Transverse colon (tissue), 4 donors: ENCODE results near the gene GSK3A. TPM values are rescaled to one million over a fixed set of nuclear protein-coding genes. Genes with fewer than 3 reads are reported as not detected.

Experiments used
- DNase-seq: peaks from one replicate; pipeline ENCODE4 v3.0.0-alpha.2; 2019
- H3K27ac ChIP-seq, 4 donors: fragments of 200-600 bp; sonication (generic); 2 replicates each; pipeline ENCODE4 v1.5.1; 2016 to 2018; ENCODE audit warnings: inconsistent platforms in 4 of 4
- H3K27me3 ChIP-seq: fragments of 200-600 bp; sonication (generic); 2 replicates; pipeline ENCODE4 v1.5.1; 2017; ENCODE audit warnings: inconsistent platforms
- H3K36me3 ChIP-seq, 4 donors: fragments of 200-600 bp; sonication (generic); 2 replicates each; pipeline ENCODE4 v1.5.1; 2017 to 2019; ENCODE audit warnings: inconsistent platforms in 4 of 4
- H3K4me1 ChIP-seq, 4 donors: fragments of 200-600 bp; sonication (generic); 2 replicates each; pipeline ENCODE4 v1.5.1; 2017 to 2020; ENCODE audit warnings: inconsistent platforms in 4 of 4
- H3K4me3 ChIP-seq, 4 donors: fragments of 200-600 bp; sonication (generic); 1 replicate in 1 of 4; 2 replicates in 3 of 4; pipeline versions ENCODE4 v1.5.1 to v1.6.1; 2017 to 2019; ENCODE audit warnings: inconsistent platforms in 4 of 4
- H3K9me3 ChIP-seq, 2 donors: fragments of 200-600 bp; sonication (generic); 2 replicates each; pipeline ENCODE4 v1.5.1; 2017 to 2019; ENCODE audit warnings: inconsistent platforms in 2 of 2
- EP300 ChIP-seq: sonication (generic); formaldehyde crosslinking; IDR thresholded peaks from one replicate; pipeline ENCODE4 v1.6.1; 2017; ENCODE audit warnings: antibody characterized with exemption, low read depth
- POLR2A ChIP-seq: fragments of 450-650 bp; IDR thresholded peaks from one replicate; pipeline ENCODE4 v1.6.1; 2016; ENCODE audit warnings: antibody characterized with exemption, mild to moderate bottlenecking, moderate library complexity
- POLR2AphosphoS5 ChIP-seq, 3 donors: sonication (generic); formaldehyde crosslinking; IDR thresholded peaks; one replicate each; pipeline ENCODE4 v1.6.1; 2016; ENCODE audit warnings: antibody characterized with exemption in 3 of 3
- WGBS, 2 donors: methylation state at CpG; one replicate each; pipeline ENCODE4 v1.1.5; 2018; ENCODE audit warnings: low coverage in 1 of 2; 5-methylcytosine and 5-hydroxymethylcytosine counted together
- in situ Hi-C, 4 donors: fragments of 200-750 bp; cut with MboI; loops; one replicate each; pipeline versions ENCODE4 v1.15.0 to v1.15.1; 2017; ENCODE audit warnings: low sequenced_read_pairs in 3 of 4, low pct_ligation_motif_present in 1 of 4, low pct_unique_long_range_greater_than_20kb in 1 of 4
- intact Hi-C: fragments of 100-400 bp; cut with DNase I; formaldehyde crosslinking; loops from one replicate; pipeline ENCODE4 v1.15.1; 2023; ENCODE audit warnings: low total_unique reads
- total RNA-seq, 4 donors: library from RNA; depleted of rRNA; stranded (reverse); fragments of >200 nt; gene quantifications; one replicate each; pipeline ENCODE4 v1.1.0, GENCODE V29; 2016
- TF ChIP-seq, protein P1 (sequence below), 5 experiments: fragments of 200-600 bp in 3 of 5; fragments of 450-650 bp in 2 of 5; sonication (generic) in 3 of 5; IDR thresholded peaks; 1 replicate in 2 of 5; 2 replicates in 3 of 5; pipeline ENCODE4 v1.5.1; 2016 to 2017; ENCODE audit warnings: antibody characterized with exemption in 5 of 5, inconsistent platforms in 3 of 5, mild to moderate bottlenecking in 2 of 5, moderate library complexity in 1 of 5

The GSK3A gene
- total RNA-seq, 4 donors from 2014 or later: 10.7 to 46.4 (median 31.0) TPM

DNA sequence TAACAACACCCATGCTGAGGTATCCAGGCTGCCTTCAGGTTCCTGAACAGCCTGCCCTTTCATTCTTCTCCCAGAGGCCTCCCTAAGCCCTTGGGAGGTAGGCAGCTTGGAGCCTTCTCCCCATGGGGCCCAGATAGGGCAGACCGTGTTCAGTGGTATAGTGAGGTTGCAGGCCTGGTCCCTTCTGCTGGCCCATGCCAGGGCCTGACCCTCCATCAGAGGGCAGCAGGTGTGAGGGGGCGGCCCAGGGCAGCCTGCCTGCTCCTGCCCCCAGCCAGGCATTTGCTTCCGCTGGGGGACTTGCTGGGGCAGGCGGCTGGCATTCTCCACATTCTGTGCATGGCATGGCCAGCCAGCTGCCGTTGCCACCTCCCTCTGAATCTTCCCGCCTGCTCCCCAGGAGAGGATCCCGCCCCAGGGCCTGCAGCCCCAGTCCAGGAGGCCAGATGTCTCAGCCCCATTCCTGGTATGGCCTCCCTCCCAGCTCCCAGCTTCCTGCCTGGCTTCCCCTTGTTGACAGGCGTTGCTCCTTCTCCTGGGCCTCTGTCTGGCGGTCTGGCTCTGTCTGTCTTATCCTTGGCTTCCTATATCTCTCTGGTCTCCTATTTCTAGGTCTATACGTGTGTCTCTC is 35.5 kb upstream of the GSK3A start:
- no peak overlapping the region for H3K4me3 ChIP-seq
- in situ Hi-C loops: no loop called here
- no peak for DNase-seq

DNA sequence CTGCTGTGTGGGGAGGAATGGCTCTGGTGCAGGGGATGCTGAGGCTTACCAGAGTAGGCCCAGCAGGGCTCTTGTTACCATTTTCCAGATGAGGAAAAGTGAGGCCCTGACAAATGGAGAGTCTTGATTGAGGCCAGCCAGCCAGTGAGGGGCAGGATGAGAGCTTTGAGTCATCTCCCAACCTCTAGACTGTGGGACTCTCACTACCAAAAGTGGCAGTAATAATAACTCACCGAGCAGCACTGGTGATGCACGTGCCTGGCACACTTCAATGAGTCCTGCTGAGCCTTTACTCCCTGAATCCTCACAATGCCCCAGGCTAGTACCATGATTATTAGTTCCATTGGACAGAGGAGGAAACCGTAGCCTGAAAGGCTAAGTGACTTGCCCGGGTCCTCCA is 34.4 kb upstream of the GSK3A start:
- TF ChIP-seq, protein P1, sequence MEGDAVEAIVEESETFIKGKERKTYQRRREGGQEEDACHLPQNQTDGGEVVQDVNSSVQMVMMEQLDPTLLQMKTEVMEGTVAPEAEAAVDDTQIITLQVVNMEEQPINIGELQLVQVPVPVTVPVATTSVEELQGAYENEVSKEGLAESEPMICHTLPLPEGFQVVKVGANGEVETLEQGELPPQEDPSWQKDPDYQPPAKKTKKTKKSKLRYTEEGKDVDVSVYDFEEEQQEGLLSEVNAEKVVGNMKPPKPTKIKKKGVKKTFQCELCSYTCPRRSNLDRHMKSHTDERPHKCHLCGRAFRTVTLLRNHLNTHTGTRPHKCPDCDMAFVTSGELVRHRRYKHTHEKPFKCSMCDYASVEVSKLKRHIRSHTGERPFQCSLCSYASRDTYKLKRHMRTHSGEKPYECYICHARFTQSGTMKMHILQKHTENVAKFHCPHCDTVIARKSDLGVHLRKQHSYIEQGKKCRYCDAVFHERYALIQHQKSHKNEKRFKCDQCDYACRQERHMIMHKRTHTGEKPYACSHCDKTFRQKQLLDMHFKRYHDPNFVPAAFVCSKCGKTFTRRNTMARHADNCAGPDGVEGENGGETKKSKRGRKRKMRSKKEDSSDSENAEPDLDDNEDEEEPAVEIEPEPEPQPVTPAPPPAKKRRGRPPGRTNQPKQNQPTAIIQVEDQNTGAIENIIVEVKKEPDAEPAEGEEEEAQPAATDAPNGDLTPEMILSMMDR (IDR thresholded peaks at IDR 0.05): no peak
- no peak for TF ChIP-seq EP300
- TF ChIP-seq POLR2A: no peak
- no peak for TF ChIP-seq POLR2AphosphoS5 (IDR thresholded peaks at IDR 0.05)
- Histone ChIP-seq H3K36me3 (peaks cover 0 to 12% (median 0%) of the 10 kb centered on the region in 4 donors), H3K27ac (peak overlapping the region in 3 of 4 donors; percentile 91 to 99 (median 92)), H3K9me3 (no peaks in the 10 kb centered on the region), H3K4me1 (peaks cover 30 to 60% (median 45%) of the 10 kb centered on the region in 4 donors), H3K4me3 (no peak overlapping the region), H3K27me3 (no peaks in the 10 kb centered on the region)
- intact Hi-C loops (no loop called here), in situ Hi-C loops (no loop called here)
- no peak for DNase-seq
- whole genome bisulfite sequencing, 2 donors: 78% methylated on average over 4 of the region's 4 CpGs; no CpG with 5 or more reads in 1 of the 2 donors

More for the DNA sequence above, 35.5 kb upstream of the GSK3A start:
- TF ChIP-seq, protein P1 (IDR thresholded peaks at IDR 0.05): no peak
- 17 to 52% methylated on average over 1 to 10 of the region's 10 CpGs for WGBS, 2 donors
- peaks cover 0 to 12% (median 0%) of the 10 kb centered on the region in 4 donors for H3K36me3 ChIP-seq
- peaks cover 40 to 71% (median 55%) of the 10 kb centered on the region in 4 donors for H3K4me1 ChIP-seq
- peak overlapping the region; percentile 91 to 99 (median 92) for H3K27ac ChIP-seq
- no peaks in the 10 kb centered on the region for H3K9me3 ChIP-seq
- intact Hi-C loops: loop anchor here (2.0 kb wide), 1 partner anchor 31 kb away; no protein-coding TSS in a partner anchor
- no peaks in the 10 kb centered on the region for H3K27me3 ChIP-seq

DNA sequence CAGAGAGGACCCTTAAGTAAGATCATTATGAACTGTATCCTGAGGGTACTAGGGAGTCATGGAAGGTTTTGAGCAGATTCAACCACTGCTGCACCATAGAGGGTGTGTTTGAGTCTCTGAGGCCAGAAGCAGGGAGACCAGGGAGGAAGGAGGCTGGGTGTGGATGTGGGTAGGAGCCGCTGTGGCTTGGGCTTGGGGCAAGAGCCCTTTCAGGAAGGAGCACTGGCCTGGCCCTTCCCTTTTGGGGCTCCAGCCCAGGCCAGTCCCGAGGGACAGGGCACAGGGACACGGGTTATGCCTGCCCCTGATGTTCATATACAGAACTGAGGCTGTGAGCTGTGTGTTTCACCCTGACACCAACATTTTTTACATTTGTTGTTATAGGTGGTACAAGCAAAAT is 33.9 kb upstream of the GSK3A start:
- TF ChIP-seq POLR2AphosphoS5 (IDR thresholded peaks at IDR 0.05) (no peak), POLR2A (no peak), EP300 (no peak)
- TF ChIP-seq, protein P1 (IDR thresholded peaks at IDR 0.05): no peak
- no peak overlapping the region for H3K4me3 ChIP-seq
- H3K36me3 ChIP-seq: peaks cover 0 to 12% (median 0%) of the 10 kb centered on the region in 4 donors
- WGBS, 2 donors: 60 to 64% methylated on average over 1 to 3 of the region's 3 CpGs
- H3K27me3 ChIP-seq: no peaks in the 10 kb centered on the region
- H3K27ac ChIP-seq: peak overlapping the region in 2 of 4 donors; percentile 91 to 99
- no peaks in the 10 kb centered on the region for H3K9me3 ChIP-seq
- in situ Hi-C loops (no loop called here), intact Hi-C loops (no loop called here)
- no peak for DNase-seq
- peaks cover 26 to 60% (median 40%) of the 10 kb centered on the region in 4 donors for H3K4me1 ChIP-seq

DNA sequence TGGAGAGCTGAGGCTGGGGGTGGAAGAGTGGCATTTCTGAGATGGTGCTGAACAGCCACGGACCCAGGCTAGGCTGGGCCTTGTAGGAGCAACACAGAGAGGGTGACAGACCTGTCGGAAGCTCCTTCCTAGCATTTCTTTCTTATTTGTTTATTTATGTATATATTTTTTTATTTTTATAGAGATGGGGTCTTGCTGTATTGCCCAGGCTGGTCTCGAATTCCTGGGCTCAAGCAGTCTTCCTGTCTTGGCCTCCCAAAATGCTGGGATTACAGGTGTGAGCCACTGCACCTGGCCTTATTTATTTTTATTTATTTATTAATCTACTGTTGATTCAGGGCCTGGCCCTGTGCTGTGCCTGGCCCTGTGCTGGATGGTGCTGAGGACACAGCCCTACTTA is 33.1 kb upstream of the GSK3A start:
- no peak overlapping the region for H3K4me3 ChIP-seq
- WGBS, 2 donors: 87 to 100% methylated on average over 3 of the region's 3 CpGs
- intact Hi-C loops: no loop called here
- TF ChIP-seq, protein P1 (IDR thresholded peaks at IDR 0.05): no peak
- TF ChIP-seq POLR2AphosphoS5 (IDR thresholded peaks at IDR 0.05): no peak
- TF ChIP-seq POLR2A: no peak
- TF ChIP-seq EP300: no peak
- H3K4me1 ChIP-seq: peaks cover 30 to 60% (median 40%) of the 10 kb centered on the region in 4 donors
- DNase-seq: no peak
- no peaks in the 10 kb centered on the region for H3K9me3 ChIP-seq
- in situ Hi-C loops: no loop called here
- no peaks in the 10 kb centered on the region for H3K27me3 ChIP-seq
- H3K36me3 ChIP-seq: peaks cover 0 to 12% (median 0%) of the 10 kb centered on the region in 4 donors
- no peak overlapping the region for H3K27ac ChIP-seq
